ENCODE measurements around the gene AK3.

AK3 gene

DNA sequence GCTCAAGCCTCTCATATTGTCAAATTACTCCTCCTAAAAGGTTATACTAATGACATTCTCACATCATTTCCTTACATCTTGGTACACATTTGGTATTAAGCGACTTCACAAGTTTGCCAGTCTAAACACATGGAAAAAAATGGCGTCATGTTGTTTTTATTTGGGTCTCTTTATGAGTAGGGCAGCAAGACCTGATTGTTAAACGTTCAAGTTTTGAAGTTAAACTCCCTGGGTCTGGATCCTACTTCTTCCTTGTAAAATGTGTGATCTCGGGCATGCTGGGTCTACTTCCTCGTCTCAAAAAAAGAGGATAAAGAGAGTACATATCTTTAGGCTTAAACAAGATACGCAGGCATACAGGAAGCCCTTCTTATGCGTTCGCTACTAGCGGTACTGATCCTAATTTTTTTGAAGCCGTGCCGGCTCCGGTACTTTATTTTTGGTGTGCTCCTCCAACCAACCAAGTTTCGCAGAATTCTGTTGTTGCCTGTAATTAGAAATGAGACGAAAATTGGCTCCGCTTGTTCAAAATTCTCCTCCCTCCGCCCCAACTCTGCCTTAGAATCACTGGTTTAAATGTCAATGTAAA, 62.2 kb downstream of the AK3 start:
- peak overlapping the region; percentile 71 for H3K27ac ChIP-seq (ENCODE audit: poor library complexity, severe bottlenecking)
- TF ChIP-seq, protein P1, sequence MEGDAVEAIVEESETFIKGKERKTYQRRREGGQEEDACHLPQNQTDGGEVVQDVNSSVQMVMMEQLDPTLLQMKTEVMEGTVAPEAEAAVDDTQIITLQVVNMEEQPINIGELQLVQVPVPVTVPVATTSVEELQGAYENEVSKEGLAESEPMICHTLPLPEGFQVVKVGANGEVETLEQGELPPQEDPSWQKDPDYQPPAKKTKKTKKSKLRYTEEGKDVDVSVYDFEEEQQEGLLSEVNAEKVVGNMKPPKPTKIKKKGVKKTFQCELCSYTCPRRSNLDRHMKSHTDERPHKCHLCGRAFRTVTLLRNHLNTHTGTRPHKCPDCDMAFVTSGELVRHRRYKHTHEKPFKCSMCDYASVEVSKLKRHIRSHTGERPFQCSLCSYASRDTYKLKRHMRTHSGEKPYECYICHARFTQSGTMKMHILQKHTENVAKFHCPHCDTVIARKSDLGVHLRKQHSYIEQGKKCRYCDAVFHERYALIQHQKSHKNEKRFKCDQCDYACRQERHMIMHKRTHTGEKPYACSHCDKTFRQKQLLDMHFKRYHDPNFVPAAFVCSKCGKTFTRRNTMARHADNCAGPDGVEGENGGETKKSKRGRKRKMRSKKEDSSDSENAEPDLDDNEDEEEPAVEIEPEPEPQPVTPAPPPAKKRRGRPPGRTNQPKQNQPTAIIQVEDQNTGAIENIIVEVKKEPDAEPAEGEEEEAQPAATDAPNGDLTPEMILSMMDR (IDR thresholded peaks at IDR 0.05; ENCODE audit: poor library complexity, severe bottlenecking) = no peak
- DNase-seq (ENCODE audit: low spot score) = no peak
- ATAC-seq (ENCODE audit: low read depth) = peak; percentile 20; the same call in 2 of the 3 replicates
- H3K9me3 ChIP-seq (ENCODE audit: severe bottlenecking) = no peaks in the 10 kb centered on the region
- no peaks in the 10 kb centered on the region for H3K27me3 ChIP-seq (ENCODE audit: insufficient read depth, poor library complexity, severe bottlenecking)
- H3K4me3 ChIP-seq (ENCODE audit: severe bottlenecking) = peak overlapping the region; percentile 68
- peaks cover 21% of the 10 kb centered on the region for H3K4me1 ChIP-seq (ENCODE audit: insufficient read depth, poor library complexity, severe bottlenecking)
- H3K36me3 ChIP-seq (ENCODE audit: low read depth) = no peaks in the 10 kb centered on the region

DNA sequence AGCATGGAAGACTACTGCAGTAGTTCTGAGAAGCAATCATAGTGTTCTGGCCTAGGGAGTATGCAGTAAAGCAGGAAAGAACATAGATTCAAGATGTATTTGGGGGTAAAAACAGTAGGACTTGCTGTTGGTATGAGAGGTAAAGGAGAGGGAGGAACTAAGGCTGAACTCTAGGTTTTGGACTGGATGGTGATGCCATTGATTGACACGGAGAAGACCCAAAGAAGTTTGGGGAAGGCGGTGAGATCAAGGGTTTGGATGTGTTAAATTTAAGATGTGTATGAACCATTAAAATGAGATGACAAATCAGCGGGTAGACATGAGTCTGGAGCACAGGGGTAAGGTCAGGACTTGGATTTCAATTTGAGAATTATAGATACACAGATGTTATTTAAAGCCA, 63.6 kb downstream of the AK3 start:
- Histone ChIP-seq H3K27ac (ENCODE audit: poor library complexity, severe bottlenecking) (no peak overlapping the region), H3K4me3 (ENCODE audit: severe bottlenecking) (no peak overlapping the region), H3K4me1 (ENCODE audit: insufficient read depth, poor library complexity, severe bottlenecking) (peaks cover 21% of the 10 kb centered on the region), H3K9me3 (ENCODE audit: severe bottlenecking) (no peaks in the 10 kb centered on the region), H3K27me3 (ENCODE audit: insufficient read depth, poor library complexity, severe bottlenecking) (no peaks in the 10 kb centered on the region), H3K36me3 (ENCODE audit: low read depth) (no peaks in the 10 kb centered on the region)
- TF ChIP-seq, protein P1 (IDR thresholded peaks at IDR 0.05; ENCODE audit: poor library complexity, severe bottlenecking) = no peak
- DNase-seq (ENCODE audit: low spot score) (no peak), ATAC-seq (ENCODE audit: low read depth) (no peak)

DNA sequence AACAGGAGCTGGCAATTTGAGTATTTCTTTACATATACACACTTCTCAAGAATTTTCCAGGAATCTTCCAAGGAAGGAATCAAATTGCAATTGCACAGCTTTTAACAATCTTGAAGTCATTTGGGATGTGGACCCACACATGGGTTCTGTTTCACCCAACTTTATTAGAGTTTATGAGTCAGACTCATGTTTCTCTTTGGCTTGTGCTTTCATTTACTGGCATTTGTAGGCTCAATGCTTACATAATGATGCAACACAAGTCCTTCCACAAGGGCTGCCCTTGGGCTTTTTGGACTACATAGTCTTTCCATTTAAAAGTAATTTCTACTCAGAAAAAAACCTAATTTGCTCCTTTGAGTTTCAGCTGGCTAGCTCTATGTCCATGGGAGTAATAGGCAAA, 66.2 kb downstream of the AK3 start:
- no peak overlapping the region for H3K27ac ChIP-seq (ENCODE audit: poor library complexity, severe bottlenecking)
- no peaks in the 10 kb centered on the region for H3K36me3 ChIP-seq (ENCODE audit: low read depth)
- TF ChIP-seq, protein P1 (IDR thresholded peaks at IDR 0.05; ENCODE audit: poor library complexity, severe bottlenecking) = no peak
- no peaks in the 10 kb centered on the region for H3K9me3 ChIP-seq (ENCODE audit: severe bottlenecking)
- H3K4me3 ChIP-seq (ENCODE audit: severe bottlenecking) = no peak overlapping the region
- DNase-seq (ENCODE audit: low spot score) (no peak), ATAC-seq (ENCODE audit: low read depth) (peak; percentile 24; the same call in 1 of the 3 replicates)
- H3K4me1 ChIP-seq (ENCODE audit: insufficient read depth, poor library complexity, severe bottlenecking) = peaks cover 13% of the 10 kb centered on the region
- no peaks in the 10 kb centered on the region for H3K27me3 ChIP-seq (ENCODE audit: insufficient read depth, poor library complexity, severe bottlenecking)

DNA sequence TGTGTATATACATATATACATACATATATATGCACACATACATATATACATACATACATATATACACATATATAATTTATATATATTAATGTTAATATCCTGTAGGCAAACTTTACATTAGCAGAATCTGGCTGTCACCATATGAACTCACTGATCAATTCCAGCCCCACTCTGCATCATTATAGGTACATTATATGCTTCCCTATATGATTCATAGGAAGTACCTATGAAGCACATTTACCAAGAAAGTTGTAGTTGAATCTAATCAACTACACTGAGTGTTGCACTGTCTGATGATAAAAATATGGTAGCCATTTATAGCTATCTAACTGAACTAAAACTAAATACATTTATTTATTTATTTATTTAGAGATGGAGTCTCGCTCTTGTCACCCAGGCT, 69.3 kb downstream of the AK3 start:
- Histone ChIP-seq H3K4me3 (ENCODE audit: severe bottlenecking) (no peak overlapping the region), H3K9me3 (ENCODE audit: severe bottlenecking) (no peaks in the 10 kb centered on the region), H3K4me1 (ENCODE audit: insufficient read depth, poor library complexity, severe bottlenecking) (peaks cover 5% of the 10 kb centered on the region), H3K27ac (ENCODE audit: poor library complexity, severe bottlenecking) (no peak overlapping the region), H3K27me3 (ENCODE audit: insufficient read depth, poor library complexity, severe bottlenecking) (no peaks in the 10 kb centered on the region), H3K36me3 (ENCODE audit: low read depth) (no peaks in the 10 kb centered on the region)
- TF ChIP-seq, protein P1 (IDR thresholded peaks at IDR 0.05; ENCODE audit: poor library complexity, severe bottlenecking) = no peak
- ATAC-seq (ENCODE audit: low read depth) = no peak
- DNase-seq (ENCODE audit: low spot score) = no peak

DNA sequence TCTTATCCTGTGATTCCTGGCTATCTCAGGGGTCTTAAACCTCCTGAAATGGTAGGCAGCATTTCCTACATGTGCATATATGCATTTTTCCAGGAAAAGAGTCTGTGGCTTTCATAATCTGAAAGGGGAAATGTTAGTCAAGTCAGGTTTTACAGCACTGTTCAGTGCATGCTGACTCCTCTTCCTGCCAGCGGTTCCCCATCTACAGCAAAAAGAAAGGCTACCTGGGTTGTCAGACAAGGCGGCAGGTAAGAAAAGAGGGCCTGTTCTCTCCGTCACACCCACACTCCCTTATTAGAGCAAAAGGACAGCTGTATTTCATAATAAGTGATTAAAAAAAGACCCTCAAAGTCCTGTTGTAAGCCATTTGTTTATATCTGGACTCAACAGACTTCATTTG, 70.4 kb downstream of the AK3 start:
- ATAC-seq (ENCODE audit: low read depth) = no peak
- H3K27ac ChIP-seq (ENCODE audit: poor library complexity, severe bottlenecking) = no peak overlapping the region

More for the DNA sequence above, 70.4 kb downstream of the AK3 start:
- peaks cover 10% of the 10 kb centered on the region for H3K4me1 ChIP-seq (ENCODE audit: insufficient read depth, poor library complexity, severe bottlenecking)
- no peaks in the 10 kb centered on the region for H3K36me3 ChIP-seq (ENCODE audit: low read depth)
- TF ChIP-seq, protein P1 (IDR thresholded peaks at IDR 0.05; ENCODE audit: poor library complexity, severe bottlenecking) = no peak
- no peak for DNase-seq (ENCODE audit: low spot score)
- H3K27me3 ChIP-seq (ENCODE audit: insufficient read depth, poor library complexity, severe bottlenecking) = no peaks in the 10 kb centered on the region
- no peaks in the 10 kb centered on the region for H3K9me3 ChIP-seq (ENCODE audit: severe bottlenecking)
- no peak overlapping the region for H3K4me3 ChIP-seq (ENCODE audit: severe bottlenecking)

All from RWPE2 (cell line).